ENCODE data around the gene C10orf71.

GRCh38 chr10:49364747-49365146 lies 65.8 kb downstream of the C10orf71 start:
- TF ChIP-seq CTCF (IDR thresholded peaks at IDR 0.05): no peak
- no peak for TF ChIP-seq POLR2A (IDR thresholded peaks at IDR 0.05)

Measured in body of pancreas (tissue), 4 donors.